RWPE1 (cell line): ENCODE results near the gene AP1M2.
"Not testable (repeated sequence)": the region's sequence is repeated elsewhere in the genome, so short reads cannot be mapped to it uniquely, and the experiment has no call there.

Source experiments
- CTCF ChIA-PET: fragments of 350-600 bp; sonication (Branson Sonifier 250); formaldehyde crosslinking; extraction: SDS; loops from one replicate; lab custom pipeline; 2021; lab: Yijun Ruan, JAX
- POLR2A ChIA-PET: fragments of 400-600 bp; formaldehyde crosslinking; extraction: SDS; loops from one replicate; lab custom pipeline; 2020; ENCODE audit warnings: antibody characterized with exemption; ENCODE audit not compliant: low non-redundant PET; lab: Yijun Ruan, JAX
- DNase-seq: peaks from one replicate; pipeline ENCODE4 v3.0.0; 2012; ENCODE audit warnings: low spot score
- H3K27ac ChIP-seq: fragments of 450-650 bp; 2 replicates; pipeline ENCODE4 v1.5.1; 2017
- TF ChIP-seq, protein P1 (sequence below): fragments of 450-650 bp; conservative IDR thresholded peaks from 2 replicates; pipeline ENCODE4 v1.5.1; 2017; ENCODE audit warnings: low read depth, mild to moderate bottlenecking

AP1M2 gene

DNA sequence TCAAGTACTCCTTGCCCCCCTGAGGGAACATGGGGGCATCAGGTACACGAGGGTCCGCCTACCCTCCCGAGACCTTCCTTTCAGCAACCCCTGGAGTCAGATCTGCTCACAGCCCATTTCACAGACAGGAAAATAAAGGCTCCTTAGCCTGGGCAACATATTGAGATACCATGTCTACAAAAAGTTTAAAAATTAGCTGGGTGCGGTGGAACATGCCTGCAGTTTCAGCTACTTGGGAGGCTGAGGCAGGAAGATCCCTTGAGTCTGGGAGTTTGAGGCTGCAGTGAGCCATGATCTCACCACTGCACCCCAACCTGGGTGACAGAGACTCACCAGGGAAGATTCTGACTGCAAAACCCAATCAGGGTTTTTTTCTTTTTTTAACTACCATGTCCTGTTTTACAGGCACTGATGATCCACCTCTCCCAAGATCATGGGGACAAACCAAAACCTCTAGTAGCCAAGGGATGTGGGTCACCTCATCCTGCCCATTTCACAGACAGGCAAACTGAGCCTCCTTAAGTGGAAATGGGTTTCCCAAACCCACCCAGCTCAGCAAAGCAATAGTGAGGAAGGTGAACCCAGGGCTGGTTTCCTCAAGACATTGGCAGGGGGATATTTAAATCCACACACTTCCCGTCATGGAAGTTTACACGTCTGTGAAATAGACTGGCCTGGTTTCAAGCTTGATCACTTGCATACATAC lies 11.9 kb downstream of the AP1M2 start:
- no peak overlapping the region for H3K27ac ChIP-seq
- ChIA-PET POLR2A (no interaction called here), CTCF (interaction anchor here (0.6 to 1.3 kb wide), 3 partner anchors 69 to 74 kb away, joined by 3 to 5 read pairs (median 4); no protein-coding TSS in a partner anchor)
- TF ChIP-seq, protein P1, sequence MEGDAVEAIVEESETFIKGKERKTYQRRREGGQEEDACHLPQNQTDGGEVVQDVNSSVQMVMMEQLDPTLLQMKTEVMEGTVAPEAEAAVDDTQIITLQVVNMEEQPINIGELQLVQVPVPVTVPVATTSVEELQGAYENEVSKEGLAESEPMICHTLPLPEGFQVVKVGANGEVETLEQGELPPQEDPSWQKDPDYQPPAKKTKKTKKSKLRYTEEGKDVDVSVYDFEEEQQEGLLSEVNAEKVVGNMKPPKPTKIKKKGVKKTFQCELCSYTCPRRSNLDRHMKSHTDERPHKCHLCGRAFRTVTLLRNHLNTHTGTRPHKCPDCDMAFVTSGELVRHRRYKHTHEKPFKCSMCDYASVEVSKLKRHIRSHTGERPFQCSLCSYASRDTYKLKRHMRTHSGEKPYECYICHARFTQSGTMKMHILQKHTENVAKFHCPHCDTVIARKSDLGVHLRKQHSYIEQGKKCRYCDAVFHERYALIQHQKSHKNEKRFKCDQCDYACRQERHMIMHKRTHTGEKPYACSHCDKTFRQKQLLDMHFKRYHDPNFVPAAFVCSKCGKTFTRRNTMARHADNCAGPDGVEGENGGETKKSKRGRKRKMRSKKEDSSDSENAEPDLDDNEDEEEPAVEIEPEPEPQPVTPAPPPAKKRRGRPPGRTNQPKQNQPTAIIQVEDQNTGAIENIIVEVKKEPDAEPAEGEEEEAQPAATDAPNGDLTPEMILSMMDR, result no peak
- no peak for DNase-seq

DNA sequence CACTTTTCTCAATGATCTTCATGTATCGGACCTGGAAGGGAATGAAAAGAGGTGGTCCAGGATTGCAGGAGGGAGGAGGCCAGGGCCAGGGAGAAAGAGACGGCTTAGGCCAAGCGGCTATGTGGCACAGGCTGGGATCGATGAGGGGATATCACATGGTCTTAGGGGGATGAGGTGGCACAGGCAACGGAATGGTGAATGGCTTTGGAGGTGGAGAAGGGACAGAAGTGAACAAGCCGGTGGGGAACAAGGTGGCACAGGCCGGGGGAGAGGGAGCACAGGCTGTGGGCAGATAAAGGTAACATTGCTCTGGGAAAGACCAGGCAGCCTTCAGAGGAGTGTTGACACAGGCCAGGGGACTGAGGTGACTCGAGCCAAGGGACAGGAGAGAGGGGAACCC lies 12.7 kb downstream of the AP1M2 start:
- POLR2A ChIA-PET, result no interaction called here
- CTCF ChIA-PET, result interaction anchor here (0.6 kb wide), 1 partner anchor 75 kb away, joined by 4 read pairs; no protein-coding TSS in a partner anchor
- DNase-seq, result no peak
- TF ChIP-seq, protein P1, result no peak
- H3K27ac ChIP-seq, result peak overlapping the region; percentile 9; the same call in 1 of the 2 replicates

DNA sequence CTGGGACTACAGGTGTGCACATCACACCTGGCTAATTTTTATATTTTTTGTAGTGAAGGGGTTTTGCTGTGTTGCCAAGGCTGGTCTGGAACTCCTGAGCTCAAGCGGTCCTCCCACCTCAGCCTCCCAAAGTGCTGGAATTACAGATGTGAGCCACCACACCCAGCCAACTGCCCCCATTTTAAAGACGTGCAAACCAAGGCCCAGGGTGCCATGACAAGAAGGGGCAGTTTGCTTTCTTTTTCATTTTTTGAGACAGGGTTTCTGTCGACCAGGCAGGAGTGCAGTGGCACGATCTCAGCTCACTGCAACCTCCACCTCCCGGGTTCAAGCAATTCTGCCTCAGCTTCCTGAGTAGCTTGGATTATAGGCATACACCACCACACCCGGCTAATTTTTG lies 13.3 kb downstream of the AP1M2 start:
- POLR2A ChIA-PET, H3K27ac ChIP-seq, DNase-seq: not testable (repeated sequence)
- CTCF ChIA-PET, result interaction anchor here (1.4 kb wide), 1 partner anchor 90 kb away, joined by 5 read pairs; no protein-coding TSS in a partner anchor

DNA sequence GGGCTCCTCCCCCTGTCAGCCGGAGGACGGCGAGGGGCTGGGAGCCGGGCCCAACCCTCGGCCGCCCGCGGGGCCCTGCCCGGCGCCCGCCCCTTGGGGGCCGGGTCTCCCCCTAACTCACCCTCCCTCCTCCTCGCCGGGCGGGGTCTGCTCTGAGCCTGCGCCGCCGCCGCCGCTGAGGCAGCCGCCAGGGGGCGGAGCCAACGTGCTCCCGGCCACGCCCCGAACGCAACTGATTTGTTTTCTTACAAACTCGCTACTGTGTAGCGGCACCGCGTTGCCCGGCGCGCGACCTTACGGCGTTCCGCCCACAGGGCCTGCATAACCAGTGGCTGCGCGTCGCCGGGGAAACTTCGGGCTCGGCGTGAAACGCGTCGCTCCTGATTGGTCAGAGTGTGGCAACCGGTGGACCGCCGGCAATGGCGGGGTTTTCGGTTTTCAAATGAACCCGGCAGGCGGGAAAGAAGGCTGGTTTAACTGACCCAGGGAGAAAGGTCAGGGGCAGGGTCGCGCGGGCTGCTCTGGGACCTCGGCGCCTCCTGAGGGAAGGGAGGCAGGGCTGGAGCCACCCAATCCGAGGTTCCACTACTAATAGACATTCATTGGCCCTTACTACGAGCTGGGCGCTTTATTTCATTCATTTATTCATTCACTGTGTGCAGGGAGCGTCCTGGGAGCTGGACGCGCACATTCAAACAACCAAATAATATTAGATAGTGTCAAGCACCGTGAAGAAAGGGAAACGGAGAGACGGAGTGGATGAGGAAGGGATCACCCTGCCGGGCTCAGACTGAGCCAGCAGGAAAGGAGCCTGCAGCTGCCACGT lies 18.1 kb downstream of the AP1M2 start, which contains the start of gene CDKN2D:
TSS of gene CDKN2D (minus strand) at position 154 of the 826 bp plus-strand sequence. CDS start 326 bp downstream, outside the sequence.
- DNase-seq, result peak; percentile 90
- ChIA-PET CTCF (interaction anchor here (0.7 to 1.9 kb wide), 3 partner anchors 75 to 104 kb away, joined by 3 to 7 read pairs (median 4); no protein-coding TSS in a partner anchor), POLR2A (interaction anchor here (0.6 kb wide), 1 partner anchor 8 kb away, joined by 7 read pairs; no protein-coding TSS in a partner anchor)
- TF ChIP-seq, protein P1, result no peak
- H3K27ac ChIP-seq, result peak within 1 kb of the TSS; percentile 90

DNA sequence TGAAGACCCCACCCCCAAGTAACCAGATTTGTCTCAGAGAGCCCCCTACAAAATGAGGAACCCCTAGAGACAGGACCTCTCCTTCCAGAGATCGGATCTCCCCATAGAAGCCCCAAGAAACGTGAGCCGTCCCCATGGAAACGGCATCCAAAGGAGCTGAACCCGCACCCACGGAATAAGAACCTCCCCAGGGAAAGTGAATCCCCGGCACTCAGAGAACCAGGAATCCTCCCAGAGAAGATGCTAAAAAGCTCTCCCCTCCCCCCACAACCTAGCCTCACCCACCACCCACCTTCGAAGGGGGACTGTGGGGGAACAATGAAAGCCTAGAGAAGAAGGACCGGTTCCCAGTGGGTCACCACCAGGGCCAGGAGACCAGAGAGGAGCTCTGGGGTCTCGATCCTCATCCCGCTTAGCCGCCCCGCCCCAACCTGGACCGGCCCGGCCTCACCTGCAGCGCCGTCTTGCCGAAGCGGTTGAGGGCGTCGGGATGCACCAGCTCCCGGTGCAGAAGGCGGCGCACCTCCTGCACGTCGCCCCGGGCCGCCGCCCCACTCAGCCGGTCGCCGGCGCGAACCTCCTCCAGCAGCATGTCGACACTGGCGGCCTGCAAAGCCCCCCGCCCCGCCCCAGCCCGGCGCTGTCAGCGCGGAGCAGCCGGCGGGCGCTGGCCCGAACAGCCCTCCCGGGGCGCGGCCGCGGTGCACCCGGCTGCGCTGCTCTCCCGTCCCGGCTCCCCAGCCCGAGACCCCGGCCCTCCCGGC lies 18.9 kb downstream of the AP1M2 start:
- TF ChIP-seq, protein P1, result no peak
- ChIA-PET POLR2A (no interaction called here), CTCF (interaction anchor here (0.9 to 1.9 kb wide), 2 partner anchors 13 to 76 kb away, joined by 3 to 7 read pairs; no protein-coding TSS in a partner anchor)
- DNase-seq, result no peak
- H3K27ac ChIP-seq, result peak overlapping the region; percentile 90

DNA sequence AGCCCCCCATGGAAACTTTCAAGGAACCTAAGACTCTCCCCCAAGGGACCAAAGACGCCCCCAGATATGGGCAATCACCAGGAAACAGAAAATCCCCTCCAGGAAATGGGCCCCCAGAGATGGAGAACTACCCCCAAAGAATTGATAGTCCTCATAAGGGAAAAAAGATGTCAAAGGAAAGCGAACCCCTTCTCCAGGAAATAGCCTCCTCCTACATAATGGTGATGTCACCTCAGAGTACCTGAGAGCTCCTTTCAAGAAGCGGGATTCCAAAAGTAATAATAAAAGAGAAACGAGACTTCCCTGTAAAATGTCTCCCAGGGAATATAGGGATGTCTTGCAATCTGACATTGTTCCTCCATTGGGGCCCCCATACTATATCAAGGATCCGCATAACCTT lies 19.5 kb downstream of the AP1M2 start:
- TF ChIP-seq, protein P1, result no peak
- POLR2A ChIA-PET, result no interaction called here
- DNase-seq, result no peak

More for the DNA sequence above, 19.5 kb downstream of the AP1M2 start:
- CTCF ChIA-PET, result interaction anchor here (0.9 to 1.9 kb wide), 2 partner anchors 12 to 77 kb away, joined by 3 to 7 read pairs; no protein-coding TSS in a partner anchor
- peak overlapping the region; percentile 90 for H3K27ac ChIP-seq
